ENCODE measurements around the gene ZMYND11. TPM values are rescaled to one million over a fixed set of nuclear protein-coding genes. Genes with fewer than 3 reads are reported as not detected.

The ZMYND11 gene
- total and polyA plus RNA-seq, 10 donors, result 20.3 to 65.3 (median 51.6) TPM

DNA sequence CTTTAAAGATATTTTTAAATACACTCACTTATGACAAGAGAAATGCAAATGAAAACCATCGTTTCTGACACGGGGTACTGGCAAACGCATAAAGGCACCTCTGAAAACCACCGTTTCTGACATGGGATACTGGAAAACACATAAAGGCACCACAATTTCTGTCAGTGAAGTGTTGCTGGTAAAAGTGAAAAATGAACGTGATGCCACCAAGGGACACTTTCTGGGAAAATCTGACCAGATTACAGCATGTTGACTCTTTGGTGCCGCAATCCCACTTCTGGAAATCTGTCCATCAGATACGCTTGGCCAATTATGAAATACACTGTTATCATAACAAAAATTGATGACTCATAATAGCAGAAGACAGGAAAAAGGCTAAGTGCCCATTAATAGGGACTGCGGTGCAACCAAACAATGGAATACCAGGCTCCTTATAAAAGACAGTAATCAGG is 131.7 kb downstream of the ZMYND11 start:
- intact Hi-C loops (cut with DNase I; ENCODE audit: low total_unique reads), result no loop called here
- H3K4me3 ChIP-seq, result no peak overlapping the region
- no peak overlapping the region for H3K27ac ChIP-seq
- no peak for DNase-seq
- H3K36me3 ChIP-seq, result no peaks in the 10 kb centered on the region
- no peaks in the 10 kb centered on the region for H3K4me1 ChIP-seq
- WGBS, 5 donors, result 53 to 70% (median 64%) methylated on average over 8 of the region's 8 CpGs
- no peaks in the 10 kb centered on the region for H3K27me3 ChIP-seq (replicated peaks in 1 of 7)
- TF ChIP-seq POLR2A (IDR thresholded peaks at IDR 0.05), result no peak
- TF ChIP-seq POLR2AphosphoS5 (IDR thresholded peaks at IDR 0.05), result no peak
- TF ChIP-seq, protein P1, sequence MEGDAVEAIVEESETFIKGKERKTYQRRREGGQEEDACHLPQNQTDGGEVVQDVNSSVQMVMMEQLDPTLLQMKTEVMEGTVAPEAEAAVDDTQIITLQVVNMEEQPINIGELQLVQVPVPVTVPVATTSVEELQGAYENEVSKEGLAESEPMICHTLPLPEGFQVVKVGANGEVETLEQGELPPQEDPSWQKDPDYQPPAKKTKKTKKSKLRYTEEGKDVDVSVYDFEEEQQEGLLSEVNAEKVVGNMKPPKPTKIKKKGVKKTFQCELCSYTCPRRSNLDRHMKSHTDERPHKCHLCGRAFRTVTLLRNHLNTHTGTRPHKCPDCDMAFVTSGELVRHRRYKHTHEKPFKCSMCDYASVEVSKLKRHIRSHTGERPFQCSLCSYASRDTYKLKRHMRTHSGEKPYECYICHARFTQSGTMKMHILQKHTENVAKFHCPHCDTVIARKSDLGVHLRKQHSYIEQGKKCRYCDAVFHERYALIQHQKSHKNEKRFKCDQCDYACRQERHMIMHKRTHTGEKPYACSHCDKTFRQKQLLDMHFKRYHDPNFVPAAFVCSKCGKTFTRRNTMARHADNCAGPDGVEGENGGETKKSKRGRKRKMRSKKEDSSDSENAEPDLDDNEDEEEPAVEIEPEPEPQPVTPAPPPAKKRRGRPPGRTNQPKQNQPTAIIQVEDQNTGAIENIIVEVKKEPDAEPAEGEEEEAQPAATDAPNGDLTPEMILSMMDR (IDR thresholded peaks at IDR 0.05 in 8 of 11, conservative IDR thresholded peaks at IDR 0.05 in 3 of 11), result no peak
- H3K9me3 ChIP-seq, result no peaks in the 10 kb centered on the region

DNA sequence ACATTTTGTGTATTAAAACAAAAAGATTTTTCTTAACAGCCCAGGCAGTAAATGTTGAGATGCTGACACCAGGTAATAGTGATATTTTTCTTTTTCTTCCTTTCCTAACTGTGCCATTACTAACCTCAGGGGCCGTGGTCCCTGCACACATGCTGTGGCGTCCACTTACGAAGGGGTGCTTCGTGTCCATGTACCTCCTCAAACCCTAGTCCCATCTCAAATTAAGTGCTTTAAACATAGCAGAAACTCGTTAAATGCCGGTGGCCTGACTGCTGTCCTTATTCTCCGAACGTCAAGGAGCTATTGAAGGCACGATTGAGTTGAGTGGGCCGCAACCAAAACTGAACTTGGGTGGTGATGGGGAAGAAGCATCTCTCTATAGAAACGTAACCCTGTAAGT is 132.4 kb downstream of the ZMYND11 start:
- intact Hi-C loops (cut with DNase I; ENCODE audit: low total_unique reads), result no loop called here
- Histone ChIP-seq H3K36me3 (no peaks in the 10 kb centered on the region), H3K9me3 (no peaks in the 10 kb centered on the region), H3K27me3 (replicated peaks in 1 of 7) (no peaks in the 10 kb centered on the region), H3K27ac (no peak overlapping the region), H3K4me3 (no peak overlapping the region), H3K4me1 (no peaks in the 10 kb centered on the region)
- DNase-seq, result no peak
- TF ChIP-seq, protein P1 (IDR thresholded peaks at IDR 0.05 in 8 of 11, conservative IDR thresholded peaks at IDR 0.05 in 3 of 11), result no peak
- no peak for TF ChIP-seq POLR2A (IDR thresholded peaks at IDR 0.05)
- no peak for TF ChIP-seq POLR2AphosphoS5 (IDR thresholded peaks at IDR 0.05)
- WGBS, 5 donors, result 92 to 94% (median 93%) methylated on average over 11 of the region's 11 CpGs

DNA sequence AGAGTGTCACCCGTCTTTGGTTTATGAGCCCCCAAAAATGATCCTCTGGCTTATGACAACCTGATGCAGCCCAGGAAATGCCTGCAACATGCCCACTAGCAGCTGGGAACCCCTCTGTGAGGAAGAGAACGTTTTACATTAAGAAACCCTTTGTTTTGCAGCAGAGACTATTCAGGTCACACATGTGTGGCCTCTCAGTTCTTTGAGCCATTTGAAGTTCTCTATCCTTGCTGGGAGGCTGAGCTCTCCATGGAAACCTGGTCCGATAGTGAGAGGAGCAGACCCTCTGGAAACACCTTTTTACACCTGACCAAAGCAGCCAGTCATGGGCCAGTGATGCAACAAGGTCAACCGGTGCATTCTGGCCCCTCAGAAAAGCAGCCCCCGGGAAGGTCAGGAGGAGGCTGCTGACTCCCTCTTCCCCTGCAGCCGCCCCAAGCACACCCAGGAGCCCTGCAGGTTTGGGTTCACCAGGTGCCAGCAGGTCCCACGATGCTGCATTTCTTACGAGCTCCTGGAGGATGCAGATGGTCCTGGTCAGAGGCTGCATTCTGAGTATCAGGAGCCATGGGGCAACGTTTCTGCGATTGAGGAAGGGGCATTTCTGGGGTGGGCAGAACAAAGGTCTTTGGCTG is 134.3 kb downstream of the ZMYND11 start:
- TF ChIP-seq POLR2AphosphoS5 (IDR thresholded peaks at IDR 0.05), result no peak
- no peak for TF ChIP-seq POLR2A (IDR thresholded peaks at IDR 0.05)
- TF ChIP-seq, protein P1 (IDR thresholded peaks at IDR 0.05 in 8 of 11, conservative IDR thresholded peaks at IDR 0.05 in 3 of 11), result no peak
- WGBS, 5 donors, result 72 to 82% (median 75%) methylated on average over 7 to 10 of the region's 10 CpGs
- Histone ChIP-seq H3K9me3 (no peaks in the 10 kb centered on the region), H3K4me3 (no peak overlapping the region), H3K27me3 (replicated peaks in 1 of 7) (no peaks in the 10 kb centered on the region), H3K36me3 (peaks cover 0 to 4% (median 0%) of the 10 kb centered on the region in 6 donors), H3K27ac (no peak overlapping the region), H3K4me1 (no peaks in the 10 kb centered on the region)
- DNase-seq, result no peak
- intact Hi-C loops (cut with DNase I; ENCODE audit: low total_unique reads), result no loop called here

DNA sequence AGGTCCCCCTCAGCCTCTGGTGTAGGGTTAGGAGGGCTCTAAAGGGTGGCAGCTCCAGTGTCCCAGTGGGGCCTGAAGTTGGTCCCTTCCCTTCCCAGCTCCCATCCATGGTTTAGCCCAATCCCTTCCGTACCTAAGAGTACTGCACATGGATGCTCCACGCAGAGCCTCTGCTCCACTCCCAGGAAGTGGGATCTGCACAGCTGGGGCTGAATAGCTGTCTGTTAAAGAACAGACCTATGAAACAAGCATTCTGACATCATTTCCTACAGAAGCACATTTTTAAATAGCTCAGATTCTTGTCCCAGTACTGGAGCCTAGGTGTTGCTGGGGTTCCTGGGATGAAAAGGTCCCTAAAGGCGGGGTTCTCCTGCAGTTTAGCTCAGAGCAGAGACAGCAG is 135.9 kb downstream of the ZMYND11 start:
- no peak for TF ChIP-seq POLR2A (IDR thresholded peaks at IDR 0.05)
- TF ChIP-seq, protein P1 (IDR thresholded peaks at IDR 0.05 in 8 of 11, conservative IDR thresholded peaks at IDR 0.05 in 3 of 11), result no peak
- TF ChIP-seq POLR2AphosphoS5 (IDR thresholded peaks at IDR 0.05), result no peak
- intact Hi-C loops (cut with DNase I; ENCODE audit: low total_unique reads), result no loop called here
- H3K4me1 ChIP-seq, result no peaks in the 10 kb centered on the region
- H3K27ac ChIP-seq, result no peak overlapping the region
- WGBS, 5 donors, result 59 to 93% (median 79%) methylated on average over 3 of the region's 3 CpGs
- H3K4me3 ChIP-seq, result no peak overlapping the region
- DNase-seq, result no peak
- peaks cover 0 to 7% (median 0%) of the 10 kb centered on the region in 6 donors for H3K36me3 ChIP-seq
- H3K9me3 ChIP-seq, result no peaks in the 10 kb centered on the region
- no peaks in the 10 kb centered on the region for H3K27me3 ChIP-seq (replicated peaks in 1 of 7)
